Tibial nerve (tissue), 4 donors: Measurements from ENCODE around the gene USP4.

Experiments used
- CTCF ChIP-seq, 5 experiments: fragments of 200-600 bp in 3 of 5; fragments of 450-650 bp in 2 of 5; sonication (generic) in 3 of 5; IDR thresholded peaks; one replicate each; pipeline ENCODE4 v1.5.1; 2016 to 2019; ENCODE audit warnings: antibody characterized with exemption in 5 of 5, mild to moderate bottlenecking in 3 of 5, moderate library complexity in 2 of 5
- EP300 ChIP-seq, 2 donors: sonication (generic); formaldehyde crosslinking; IDR thresholded peaks; one replicate each; pipeline ENCODE4 v1.6.1; 2017; ENCODE audit warnings: antibody characterized with exemption in 2 of 2, mild to moderate bottlenecking in 1 of 2

GRCh38 chr3:49263159-49263889 is 76.5 kb downstream of the USP4 start:
- no peak for TF ChIP-seq EP300 (IDR thresholded peaks at IDR 0.05)
- no peak for TF ChIP-seq CTCF (IDR thresholded peaks at IDR 0.05)
